Activated CD8-positive, alpha-beta memory T cell treated with anti-CD3 and anti-CD28 coated beads, Interleukin-2, amount 50 U/mL, for 1 hour (primary cell): ENCODE measurements around the gene ERICH3.

Experiments
- DNase-seq: peaks from one replicate; pipeline ENCODE4 v3.0.0-alpha.2; 2020; ENCODE audit errors: extremely low read depth

The ERICH3 gene

GRCh38 chr1:74673351-74674111 is at the start of gene ERICH3:
Gene ERICH3, minus strand, starts transcription at chr1:74673792. Its CDS starts 273 bp downstream, at chr1:74673519.
- no peak for DNase-seq

GRCh38 chr1:74717626-74718025 is 44.0 kb upstream of the ERICH3 start:
- no peak for DNase-seq

- DNase-seq: no peak
These were observed 43.2 kb upstream of the ERICH3 start for GRCh38 chr1:74716822-74717221.

GRCh38 chr1:74715806-74716205 is 42.2 kb upstream of the ERICH3 start:
- no peak for DNase-seq

- no peak for DNase-seq
These were observed 41.6 kb upstream of the ERICH3 start for GRCh38 chr1:74715236-74715502.

GRCh38 chr1:74714429-74715235 is 41.0 kb upstream of the ERICH3 start:
- no peak for DNase-seq

- no peak for DNase-seq
These were observed 40.3 kb upstream of the ERICH3 start for GRCh38 chr1:74713849-74714248.

GRCh38 chr1:74712881-74713280 is 39.3 kb upstream of the ERICH3 start:
- no peak for DNase-seq

DNA sequence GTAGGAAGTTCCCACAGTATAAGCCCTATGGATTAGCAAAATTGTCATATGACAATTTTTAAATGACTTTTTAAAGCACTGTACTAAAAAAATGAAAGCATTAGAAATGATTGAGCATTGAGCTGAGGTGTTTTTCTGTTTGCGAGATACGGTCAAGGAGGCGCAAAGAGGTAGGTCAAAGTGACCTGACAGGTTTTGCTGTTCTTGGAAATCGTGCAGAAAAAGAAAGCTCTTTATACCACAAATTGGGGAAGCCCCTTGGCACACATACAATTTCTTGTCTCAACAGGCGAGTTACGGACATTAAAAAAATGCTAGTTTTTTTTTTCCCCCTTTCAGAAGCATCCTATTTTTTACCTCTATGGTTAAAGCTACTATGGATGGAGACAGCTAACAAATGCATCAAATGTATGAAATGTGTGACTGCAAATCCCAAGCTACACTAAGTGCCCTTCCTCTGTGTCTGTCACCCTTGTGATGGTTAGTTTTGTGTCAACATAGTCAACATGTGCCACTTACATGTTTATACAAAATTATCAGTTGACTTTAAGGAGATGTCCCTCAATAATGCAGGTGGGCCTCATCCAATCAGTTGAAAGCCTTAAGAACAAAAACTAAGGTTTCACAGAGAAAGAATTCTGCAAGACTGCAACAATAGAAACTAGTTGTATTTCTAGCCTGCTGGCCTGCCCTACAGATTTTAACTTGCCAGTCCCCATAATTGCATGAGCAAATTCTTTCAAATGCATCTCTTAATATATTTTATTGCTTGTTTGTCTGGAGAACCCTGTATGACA is 30.0 kb upstream of the ERICH3 start:
- no peak for DNase-seq

- DNase-seq: no peak
These were observed 25.7 kb upstream of the ERICH3 start for GRCh38 chr1:74699331-74699730.

DNA sequence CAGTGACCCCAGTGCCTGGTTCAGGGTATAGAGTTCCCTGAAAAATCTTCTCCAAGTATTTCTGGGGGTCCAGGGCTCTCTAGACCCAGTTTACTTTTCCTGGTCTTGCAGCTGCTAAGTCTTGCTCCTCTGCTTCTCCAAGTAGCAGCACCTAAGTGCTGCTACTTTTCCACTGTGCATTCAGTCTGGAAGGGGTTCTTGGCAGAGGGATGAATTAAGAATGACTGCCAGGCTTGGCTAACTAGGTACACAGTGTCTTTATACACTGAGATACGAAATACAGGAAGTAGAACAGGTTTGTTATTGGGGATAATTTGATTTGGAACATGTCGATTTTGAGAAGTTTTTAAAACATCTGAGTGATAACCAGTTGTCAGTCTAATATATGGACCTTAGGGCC is 24.2 kb upstream of the ERICH3 start:
- no peak for DNase-seq

DNA sequence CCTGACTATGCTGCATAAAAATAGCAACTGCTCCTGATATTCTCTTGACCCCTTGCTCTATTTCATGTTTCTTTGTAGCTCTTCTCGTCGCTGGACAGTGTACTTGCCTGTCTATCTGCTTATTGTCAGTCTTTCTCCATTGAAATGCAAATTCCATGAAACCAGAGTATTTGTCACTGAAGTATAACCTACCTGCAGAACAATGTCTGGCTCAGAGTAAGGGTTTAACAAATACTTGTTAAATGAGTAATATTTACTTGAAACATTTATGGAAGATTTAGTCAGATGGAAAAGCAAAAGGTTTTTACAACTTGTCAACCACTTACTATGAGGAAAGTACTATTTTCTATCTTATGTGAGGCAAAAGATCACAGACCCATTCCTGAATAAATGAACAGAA is 19.9 kb upstream of the ERICH3 start:
- DNase-seq: no peak

DNA sequence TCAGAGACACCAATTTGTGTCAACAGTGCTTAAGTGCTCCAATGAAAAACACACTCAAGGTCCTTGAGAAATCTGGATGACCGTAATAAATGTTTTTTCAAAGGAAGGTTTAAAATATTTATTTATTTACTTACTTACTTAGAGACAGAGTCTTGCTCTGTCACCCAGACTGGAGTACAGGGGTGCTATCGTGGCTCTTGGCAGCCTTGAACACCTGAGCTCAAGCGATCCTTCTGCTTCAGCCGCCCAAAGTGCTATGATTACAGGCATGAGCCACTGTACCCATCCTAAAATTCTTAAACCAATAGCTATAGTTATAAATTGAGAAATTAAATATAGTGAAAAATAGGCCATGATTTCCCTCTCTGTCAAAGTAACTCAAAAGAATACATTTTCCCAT is 17.3 kb upstream of the ERICH3 start:
- no peak for DNase-seq

DNA sequence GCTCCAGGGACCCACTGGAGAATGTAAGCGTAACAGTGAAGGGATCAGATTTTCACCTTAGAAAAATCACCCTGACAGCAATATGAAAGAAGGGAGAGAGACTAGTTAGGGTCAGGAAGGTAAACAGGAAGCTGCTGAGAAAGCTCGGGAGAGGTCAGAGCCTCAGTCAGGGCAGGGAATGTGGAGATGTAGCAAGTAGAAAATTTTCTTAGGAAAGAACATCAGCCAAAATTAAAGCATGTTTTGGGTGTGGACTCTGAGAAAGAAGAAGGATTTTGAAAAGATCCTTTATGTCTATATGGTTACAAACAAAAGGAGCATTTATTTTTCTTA is 16.7 kb upstream of the ERICH3 start:
- no peak for DNase-seq

- no peak for DNase-seq
These were observed 16.2 kb upstream of the ERICH3 start for GRCh38 chr1:74689621-74690363.

GRCh38 chr1:74686928-74687327 is 13.3 kb upstream of the ERICH3 start:
- DNase-seq: no peak

DNA sequence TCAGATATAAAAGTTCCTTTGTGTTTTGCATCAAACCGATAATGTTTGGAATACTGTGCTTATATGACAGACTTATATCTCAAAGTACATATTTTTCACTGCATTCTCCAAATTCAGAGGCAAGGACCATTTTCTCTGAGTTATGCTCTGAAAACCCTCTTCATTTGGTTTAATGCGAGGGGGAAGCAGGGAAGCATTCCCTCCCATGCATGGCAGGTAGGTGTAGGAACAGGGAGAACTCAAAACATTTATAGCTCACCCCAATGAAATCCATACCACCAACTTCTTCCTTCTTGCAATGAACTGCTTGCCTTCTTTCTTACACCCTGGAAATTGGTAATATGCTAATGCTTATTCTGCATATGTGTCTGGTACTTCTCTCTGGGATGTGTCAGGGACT is 10.7 kb upstream of the ERICH3 start:
- no peak for DNase-seq

DNA sequence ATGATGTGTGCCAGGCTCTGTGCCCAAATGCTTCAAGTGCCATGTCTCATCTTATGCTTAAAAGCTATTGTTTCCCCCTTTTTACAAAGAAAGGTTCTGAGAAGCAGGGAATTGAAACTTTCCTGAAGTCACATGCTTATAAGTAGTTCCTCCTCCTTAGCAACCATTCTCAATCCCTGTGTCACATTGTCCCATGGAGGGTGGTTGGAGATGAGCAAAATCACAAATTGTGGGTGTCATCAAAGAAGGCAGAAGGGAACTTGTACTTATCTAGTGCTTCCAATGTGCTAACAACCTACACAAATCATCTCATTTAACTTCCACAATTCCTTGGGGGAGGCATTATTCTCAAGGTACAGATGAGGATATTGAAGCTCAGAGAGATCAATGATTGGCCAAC is 10.1 kb upstream of the ERICH3 start:
- no peak for DNase-seq

DNA sequence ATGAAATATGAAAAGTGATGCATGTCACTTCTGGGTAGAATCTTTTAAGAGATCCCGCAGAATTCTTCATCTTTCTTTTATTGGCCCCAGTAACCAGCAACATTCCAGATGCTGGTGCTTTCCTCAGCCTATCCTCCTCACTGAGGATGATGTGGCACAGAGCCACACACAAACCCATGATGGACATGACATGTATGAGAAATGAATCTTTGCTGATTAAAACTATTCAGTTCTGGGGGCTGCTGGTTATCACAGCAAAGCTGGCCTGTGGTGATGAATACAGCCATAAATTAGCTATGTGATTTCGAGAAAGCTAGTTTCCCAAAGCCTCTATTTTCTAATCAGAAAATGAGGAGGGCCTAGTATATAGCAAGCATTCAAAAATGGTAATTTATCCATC is 8.3 kb upstream of the ERICH3 start:
- no peak for DNase-seq

DNA sequence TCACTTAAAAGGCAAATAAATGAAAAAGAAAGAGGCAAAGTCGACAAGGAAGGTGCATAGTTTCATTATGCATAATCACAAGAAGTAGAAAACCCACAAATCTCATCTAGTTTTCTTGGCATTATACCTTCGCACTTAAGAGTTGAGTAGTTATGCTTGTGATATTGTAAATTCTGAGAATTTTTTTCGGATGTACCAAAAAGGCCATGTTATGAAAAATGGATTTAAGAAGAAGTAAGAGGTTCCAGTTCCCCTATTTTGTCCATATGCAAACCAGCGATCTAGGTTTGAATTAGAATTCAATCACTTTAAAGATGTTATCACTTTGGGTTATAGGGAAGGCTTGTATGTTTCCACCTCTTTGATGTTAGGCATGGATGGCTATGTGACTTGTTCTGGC is 7.9 kb upstream of the ERICH3 start:
- DNase-seq: no peak

- no peak for DNase-seq
These were observed 7.4 kb upstream of the ERICH3 start for GRCh38 chr1:74681001-74681400.

GRCh38 chr1:74679811-74680210 is 6.2 kb upstream of the ERICH3 start:
- no peak for DNase-seq
